HG03060 (cell line): ENCODE measurements around the gene SLC2A14.
"Not testable (repeated sequence)": the region's sequence is repeated elsewhere in the genome, so short reads cannot be mapped to it uniquely, and the experiment has no call there.

Experiments used
- ATAC-seq: cut with Tn5 transposase; IDR thresholded peaks from one replicate; pipeline ENCODE4 v1.9.1; 2021; ENCODE audit warnings: low read depth, moderate number of reproducible peaks; ENCODE audit not compliant: unreplicated experiment

SLC2A14 gene

GRCh38 chr12:7835766-7836165, 36.9 kb downstream of the SLC2A14 start:
- ATAC-seq: no peak

DNA sequence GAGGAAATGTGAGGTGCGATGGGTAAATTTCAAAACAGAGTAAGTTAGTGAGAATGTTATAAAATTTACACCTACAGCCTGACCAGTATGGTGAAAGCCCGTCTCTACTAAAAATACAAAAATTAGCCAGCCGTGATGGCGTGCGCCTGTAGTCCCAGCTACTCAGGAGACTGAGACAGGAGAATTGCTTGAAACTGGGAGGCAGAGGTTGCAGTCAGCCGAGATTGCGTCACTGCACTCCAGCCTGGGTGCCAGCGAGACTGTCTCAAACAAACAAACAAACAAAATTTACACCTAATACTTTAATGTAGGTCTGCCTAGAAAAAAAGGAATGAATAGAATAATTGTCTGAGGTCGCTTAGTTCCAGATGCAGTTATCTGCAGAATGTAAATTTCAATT, 37.6 kb downstream of the SLC2A14 start:
- ATAC-seq: no peak

DNA sequence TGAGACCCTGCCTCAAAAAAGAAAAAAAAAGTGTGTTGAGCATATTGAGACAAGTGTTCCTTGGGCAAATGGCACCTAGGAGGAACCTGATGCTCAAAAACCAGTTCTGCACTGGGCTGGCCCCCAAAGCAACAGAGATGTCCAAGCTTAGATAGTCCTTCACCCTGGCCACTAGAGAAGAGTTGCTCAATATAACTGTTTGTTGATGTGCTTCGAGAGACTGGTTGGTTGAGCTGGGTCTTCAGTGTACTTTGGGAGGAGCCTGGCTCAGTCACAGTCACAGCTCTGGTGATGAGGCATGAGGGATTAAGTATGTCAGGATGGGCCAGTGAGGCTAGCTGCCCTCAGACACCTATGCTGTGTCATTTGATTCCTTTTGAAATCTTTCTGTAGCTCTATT, 38.0 kb downstream of the SLC2A14 start:
- ATAC-seq: no peak

DNA sequence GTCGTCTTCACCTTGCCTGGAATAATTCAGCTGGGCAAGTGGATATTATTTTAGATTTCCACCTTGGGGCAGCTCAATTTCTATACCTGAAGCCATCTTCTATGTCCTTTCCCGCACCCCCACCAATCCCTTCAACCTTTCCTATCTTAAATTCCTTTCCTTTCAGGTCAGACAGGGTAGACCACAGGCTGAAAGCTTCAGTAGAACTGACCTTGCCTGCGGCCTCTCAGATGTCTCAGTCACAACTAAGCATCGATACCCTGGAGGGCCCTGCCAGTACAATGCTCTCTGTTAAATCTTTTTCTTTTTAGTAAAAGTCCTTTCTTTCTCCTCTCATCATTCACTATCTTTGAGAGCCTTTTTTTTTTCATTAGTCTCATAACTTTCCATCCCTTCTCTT, 38.9 kb downstream of the SLC2A14 start:
- ATAC-seq: no peak

- not testable (repeated sequence) for ATAC-seq
Measured at GRCh38 chr12:7833201-7833600, 39.5 kb downstream of the SLC2A14 start.

GRCh38 chr12:7832059-7832696, 40.5 kb downstream of the SLC2A14 start:
- no peak for ATAC-seq

DNA sequence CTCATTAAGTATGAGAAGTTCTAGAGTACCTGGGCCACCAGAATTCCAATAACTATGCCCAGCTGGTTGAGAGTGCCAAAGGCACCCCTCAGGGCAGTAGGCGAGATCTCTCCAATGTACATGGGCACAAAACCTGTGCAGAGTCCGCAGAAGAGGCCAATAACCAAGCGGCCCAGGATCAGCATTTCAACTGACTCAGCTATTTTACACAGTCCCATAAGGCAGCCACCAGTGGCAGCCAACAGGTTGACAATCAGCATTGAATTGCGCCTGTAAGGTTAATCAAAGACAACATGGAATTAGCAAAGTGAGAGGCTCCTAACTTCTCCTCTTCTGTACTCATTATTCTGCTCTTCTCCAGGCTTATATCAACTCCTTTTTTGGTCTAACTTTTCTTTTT, 43.0 kb downstream of the SLC2A14 start:
- ATAC-seq: not testable (repeated sequence)

GRCh38 chr12:7825754-7826153, 47.0 kb downstream of the SLC2A14 start:
- not testable (repeated sequence) for ATAC-seq

DNA sequence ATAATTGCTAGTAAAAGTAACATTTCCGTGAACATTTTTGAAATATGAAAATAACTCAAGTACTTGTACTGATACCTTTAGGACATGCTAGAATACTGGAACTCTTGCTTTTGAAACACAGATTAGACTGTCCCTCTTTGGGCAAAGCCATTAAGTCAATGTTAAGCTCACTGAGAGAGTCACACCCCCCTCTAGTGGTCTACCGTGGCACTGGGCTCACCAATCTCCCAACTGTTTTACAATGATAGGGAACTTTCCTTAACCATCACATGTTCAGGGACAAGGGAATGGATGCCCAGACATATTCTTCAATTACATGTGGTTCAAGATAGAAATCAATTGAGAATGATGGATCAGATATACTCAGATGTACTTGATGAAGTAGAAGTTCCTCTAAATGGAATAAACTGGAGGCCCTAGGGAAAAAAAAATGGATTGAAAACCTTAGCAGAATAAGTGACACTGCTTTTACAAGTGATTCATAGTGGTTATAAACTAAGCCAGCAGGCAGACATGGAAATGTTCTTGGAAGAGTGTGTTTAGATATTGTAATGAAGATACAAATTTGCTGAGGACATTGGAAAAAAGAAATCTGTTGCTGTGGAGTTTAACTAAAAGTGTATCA, 65.7 kb downstream of the SLC2A14 start:
- ATAC-seq: no peak

DNA sequence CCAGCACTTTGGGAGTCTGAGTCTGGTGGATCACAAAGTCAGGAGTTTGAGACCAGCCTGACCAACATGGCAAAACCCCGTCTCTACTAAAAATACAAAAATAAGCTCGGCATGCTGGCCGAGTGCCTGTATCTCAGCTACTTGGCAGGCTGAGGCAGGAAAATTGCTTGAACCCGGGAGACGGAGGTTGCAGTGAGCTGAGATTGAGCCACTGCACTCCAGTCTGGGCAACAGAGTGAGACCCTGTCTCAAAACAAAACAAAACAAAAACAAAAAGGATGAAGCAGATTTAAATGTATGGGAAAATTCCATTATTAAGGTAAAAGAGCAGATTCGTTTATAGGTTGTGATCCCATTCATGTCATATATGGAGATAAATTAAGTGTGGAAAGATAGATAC, 66.4 kb downstream of the SLC2A14 start:
- ATAC-seq: not testable (repeated sequence)

GRCh38 chr12:7801460-7801859, 71.3 kb downstream of the SLC2A14 start:
- no peak for ATAC-seq

- ATAC-seq: not testable (repeated sequence)
Measured at GRCh38 chr12:7798750-7799308, 73.9 kb downstream of the SLC2A14 start.

DNA sequence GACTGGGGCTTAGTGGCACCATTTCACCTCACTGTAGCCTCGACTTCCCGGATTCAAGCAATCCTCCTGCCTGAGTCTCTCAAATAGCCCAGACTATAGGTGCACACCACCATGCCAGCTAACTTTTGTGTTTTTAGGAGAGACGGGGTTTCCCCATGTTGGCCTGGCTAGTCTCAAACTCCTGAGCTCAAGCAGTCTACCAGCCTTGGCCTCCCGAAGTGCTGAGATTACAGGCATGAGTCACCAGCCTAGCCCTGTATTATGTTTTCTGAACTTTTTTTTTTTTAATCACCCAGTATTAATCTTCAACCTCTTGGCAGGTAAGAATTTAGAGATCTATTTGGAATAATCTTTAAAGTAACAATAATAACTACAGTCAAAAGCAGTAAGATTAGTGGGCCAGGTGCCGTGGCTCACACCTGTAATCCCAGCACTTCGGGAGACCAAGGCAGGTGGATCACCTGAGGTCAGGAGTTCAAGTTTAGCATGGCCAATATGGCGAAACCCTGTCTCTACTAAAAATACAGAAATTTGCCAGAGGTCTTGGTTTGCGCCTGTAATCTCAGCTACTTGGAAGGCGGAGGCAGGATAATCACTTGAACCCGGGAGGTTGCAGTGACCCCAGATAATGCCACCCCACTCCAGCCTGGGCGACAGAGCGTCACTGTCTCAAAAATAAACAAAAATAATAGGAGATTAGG, 74.9 kb downstream of the SLC2A14 start:
- no peak for ATAC-seq

DNA sequence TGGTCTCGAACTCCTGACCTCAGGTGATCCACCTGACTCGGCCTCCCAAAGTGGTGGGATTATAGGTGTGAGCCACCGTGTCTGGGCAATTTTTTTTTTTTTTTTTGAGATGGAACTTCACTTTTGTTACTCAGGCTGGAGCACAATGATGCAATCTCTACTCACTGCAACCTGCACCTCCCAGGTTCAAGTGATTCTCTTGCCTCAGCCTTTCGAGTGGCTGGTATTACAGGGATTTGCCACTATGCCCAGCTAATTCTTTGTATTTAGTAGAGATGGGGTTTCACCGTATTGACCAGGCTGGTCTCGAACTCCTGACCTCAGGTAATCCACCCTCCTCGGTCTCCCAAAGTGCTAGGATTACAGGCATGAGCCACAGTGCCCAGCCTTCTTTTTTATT, 75.4 kb downstream of the SLC2A14 start:
- not testable (repeated sequence) for ATAC-seq

DNA sequence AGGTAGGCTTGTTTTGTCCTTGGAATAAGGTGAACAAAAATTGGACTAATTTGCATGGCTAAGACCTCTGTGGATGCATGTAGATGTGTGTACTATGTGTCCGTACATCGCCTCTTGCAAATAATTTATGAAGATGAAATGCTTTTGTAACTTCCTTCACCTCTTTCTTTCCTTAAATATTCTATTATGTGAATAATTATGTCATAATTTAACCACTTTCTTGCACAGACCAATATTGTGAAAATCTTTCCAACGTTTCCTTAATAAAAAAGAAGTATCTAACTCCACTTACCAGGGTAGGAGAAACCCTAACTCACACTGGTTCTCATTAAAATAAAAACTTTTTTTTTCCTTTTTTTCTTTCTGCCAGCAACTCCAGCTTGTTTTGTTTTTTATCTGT, 79.5 kb downstream of the SLC2A14 start:
- ATAC-seq: no peak

- not testable (repeated sequence) for ATAC-seq
Measured at GRCh38 chr12:7788884-7789528, 83.7 kb downstream of the SLC2A14 start, which contains the start of gene NANOG. Gene NANOG, plus strand, starts transcription at chr12:7789402. Its CDS starts 213 bp downstream, at chr12:7789615.

DNA sequence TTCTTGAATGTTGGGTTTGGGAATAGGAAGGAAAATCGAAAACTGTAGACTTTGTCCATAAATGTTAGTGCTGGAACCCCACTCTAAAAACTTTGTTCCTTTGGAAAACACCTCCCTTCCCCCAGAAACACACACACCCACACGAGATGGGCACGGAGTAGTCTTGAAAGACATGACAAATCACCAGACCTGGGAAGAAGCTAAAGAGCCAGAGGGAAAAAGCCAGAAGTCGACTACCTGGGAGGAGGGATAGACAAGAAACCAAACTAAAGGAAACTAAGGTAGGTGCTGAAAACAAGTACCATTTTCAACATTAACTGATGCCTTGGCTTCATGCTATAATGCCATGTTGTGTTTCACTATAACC, 84.4 kb downstream of the SLC2A14 start:
- ATAC-seq: no peak

- no peak for ATAC-seq
Measured at GRCh38 chr12:7787574-7788293, 85.0 kb downstream of the SLC2A14 start.

DNA sequence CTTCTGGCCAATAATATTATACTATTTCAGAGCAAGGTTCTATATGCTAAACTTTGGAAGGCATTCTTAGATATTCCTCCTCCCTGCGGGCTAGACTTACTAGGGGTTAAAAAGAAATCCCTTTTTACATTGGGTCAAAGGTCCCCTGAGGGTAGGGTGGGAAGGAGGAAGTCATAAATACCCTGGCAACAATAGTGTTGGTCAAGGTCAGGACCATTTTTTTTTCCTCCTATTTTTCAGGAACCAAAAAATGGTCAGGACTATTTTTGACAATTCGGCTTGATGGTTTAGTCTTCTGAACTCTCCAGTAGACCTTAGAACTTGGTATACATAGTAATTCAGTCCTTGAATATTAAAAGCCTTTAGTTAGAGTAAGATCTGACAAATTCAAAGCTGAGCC, 88.0 kb downstream of the SLC2A14 start:
- no peak for ATAC-seq

GRCh38 chr12:7783433-7783832, 89.3 kb downstream of the SLC2A14 start:
- ATAC-seq: not testable (repeated sequence)
